KMS-11 (cell line): Measurements from ENCODE around the gene PCNX2.

ENCODE experiments used
- H2AFZ ChIP-seq: fragments of 200-600 bp; sonication (generic); 2 replicates; pipeline ENCODE4 v1.6.1; 2016; ENCODE audit warnings: antibody characterized with exemption, mixed run types, low read depth
- H3K27ac ChIP-seq: fragments of 200-600 bp; sonication (generic); 2 replicates; pipeline ENCODE4 v1.6.1; 2016; ENCODE audit warnings: mild to moderate bottlenecking, mixed run types
- H3K27me3 ChIP-seq: fragments of 200-600 bp; sonication (generic); 2 replicates; pipeline ENCODE4 v1.6.1; 2017; ENCODE audit warnings: mild to moderate bottlenecking, low read depth, mixed run types, moderate library complexity; ENCODE audit not compliant: insufficient read depth
- H3K36me3 ChIP-seq: fragments of 200-600 bp; sonication (generic); 2 replicates; pipeline ENCODE4 v1.6.1; 2017; ENCODE audit warnings: mild to moderate bottlenecking, mixed run types; ENCODE audit not compliant: insufficient read depth
- H3K4me1 ChIP-seq: fragments of 200-600 bp; sonication (generic); 2 replicates; pipeline ENCODE4 v1.6.1; 2016; ENCODE audit warnings: mild to moderate bottlenecking, low read depth, mixed run types; ENCODE audit not compliant: poor library complexity, severe bottlenecking
- H3K4me2 ChIP-seq: fragments of 200-600 bp; sonication (generic); 2 replicates; pipeline ENCODE4 v1.7.0; 2016; ENCODE audit warnings: mild to moderate bottlenecking, mixed run types
- H3K4me3 ChIP-seq: fragments of 200-600 bp; sonication (generic); IDR thresholded peaks from 2 replicates; pipeline ENCODE4 v1.6.1; 2017; ENCODE audit warnings: low read depth, low read length, mixed read lengths; ENCODE audit not compliant: insufficient read depth
- H3K79me2 ChIP-seq: fragments of 200-600 bp; sonication (generic); 2 replicates; pipeline ENCODE4 v1.6.1; 2016; ENCODE audit warnings: low read depth, mixed run types; ENCODE audit not compliant: insufficient read depth
- H3K9ac ChIP-seq: fragments of 200-600 bp; sonication (generic); 2 replicates; pipeline ENCODE4 v1.6.1; 2016; ENCODE audit warnings: mild to moderate bottlenecking, mixed run types
- H4K20me1 ChIP-seq: fragments of 200-600 bp; sonication (generic); 2 replicates; pipeline ENCODE4 v1.6.1; 2016; ENCODE audit warnings: mild to moderate bottlenecking, mixed run types; ENCODE audit not compliant: insufficient read depth
- CTCF ChIP-seq: fragments of 200-600 bp; sonication (generic); conservative IDR thresholded peaks from 2 replicates; pipeline ENCODE4 v1.6.1; 2017; ENCODE audit warnings: low read depth, mild to moderate bottlenecking, antibody characterized with exemption, low read length, moderate library complexity, mixed read lengths

Gene PCNX2

GRCh38 chr1:232992227-232992626 lies 303.3 kb downstream of the PCNX2 start:
- TF ChIP-seq CTCF: no peak
- Histone ChIP-seq H2AFZ (no peak overlapping the region), H3K9ac (no peak overlapping the region), H4K20me1 (no peaks in the 10 kb centered on the region), H3K27me3 (no peaks in the 10 kb centered on the region), H3K4me3 (no peak overlapping the region), H3K36me3 (no peaks in the 10 kb centered on the region), H3K4me1 (no peaks in the 10 kb centered on the region), H3K4me2 (no peak overlapping the region), H3K27ac (no peak overlapping the region), H3K79me2 (no peaks in the 10 kb centered on the region)

- no peaks in the 10 kb centered on the region for H3K36me3 ChIP-seq
- H2AFZ ChIP-seq: no peak overlapping the region
- no peak overlapping the region for H3K27ac ChIP-seq
- H4K20me1 ChIP-seq: no peaks in the 10 kb centered on the region
- no peak overlapping the region for H3K4me2 ChIP-seq
- H3K27me3 ChIP-seq: no peaks in the 10 kb centered on the region
- TF ChIP-seq CTCF: no peak
- no peak overlapping the region for H3K4me3 ChIP-seq
- H3K4me1 ChIP-seq: no peaks in the 10 kb centered on the region
- no peak overlapping the region for H3K9ac ChIP-seq
- H3K79me2 ChIP-seq: no peaks in the 10 kb centered on the region
Measured at GRCh38 chr1:232991238-232991637, 304.3 kb downstream of the PCNX2 start.

GRCh38 chr1:232990176-232991128 lies 305.1 kb downstream of the PCNX2 start:
- no peak overlapping the region for H2AFZ ChIP-seq
- H3K4me3 ChIP-seq: no peak overlapping the region
- TF ChIP-seq CTCF: no peak
- H3K79me2 ChIP-seq: no peaks in the 10 kb centered on the region
- H3K27me3 ChIP-seq: no peaks in the 10 kb centered on the region
- no peak overlapping the region for H3K27ac ChIP-seq
- no peaks in the 10 kb centered on the region for H3K4me1 ChIP-seq
- no peaks in the 10 kb centered on the region for H4K20me1 ChIP-seq
- H3K4me2 ChIP-seq: no peak overlapping the region
- H3K36me3 ChIP-seq: no peaks in the 10 kb centered on the region
- H3K9ac ChIP-seq: no peak overlapping the region

GRCh38 chr1:232988572-232989040 lies 306.9 kb downstream of the PCNX2 start:
- Histone ChIP-seq H3K27ac (no peak overlapping the region), H3K9ac (no peak overlapping the region), H3K36me3 (no peaks in the 10 kb centered on the region), H3K27me3 (no peaks in the 10 kb centered on the region), H3K4me3 (no peak overlapping the region), H2AFZ (no peak overlapping the region), H3K4me2 (no peak overlapping the region), H4K20me1 (no peaks in the 10 kb centered on the region), H3K4me1 (no peaks in the 10 kb centered on the region), H3K79me2 (no peaks in the 10 kb centered on the region)
- TF ChIP-seq CTCF: no peak
